ENCODE data around the gene LIF.

Gene LIF

DNA sequence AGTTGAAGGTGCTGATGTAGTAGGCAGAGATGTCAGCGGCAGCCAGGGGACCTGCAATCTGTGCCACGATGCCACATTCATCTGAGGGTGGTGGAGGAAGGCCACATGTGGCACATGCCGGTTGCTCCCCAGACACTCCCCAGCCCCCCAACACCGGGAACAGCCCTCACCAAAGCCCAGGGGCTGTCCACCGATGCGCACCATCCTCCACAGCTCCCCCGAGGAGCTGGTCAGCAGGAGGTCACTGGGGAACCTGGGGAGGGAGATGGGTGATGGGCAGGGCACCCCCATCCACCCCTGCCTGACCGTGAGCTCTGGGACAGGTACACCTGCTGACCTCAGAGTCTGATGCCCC lies 39.3 kb upstream of the LIF start:
- no peak for TF ChIP-seq CTCF (IDR thresholded peaks at IDR 0.05; ENCODE audit: low read depth, low read length)
- Histone ChIP-seq H3K36me3 (no peaks in the 10 kb centered on the region), H3K27me3 (ENCODE audit: insufficient read depth, low read depth, severe bottlenecking) (no peaks in the 10 kb centered on the region), H3K27ac (no peak overlapping the region), H3K9me3 (ENCODE audit: severe bottlenecking) (no peaks in the 10 kb centered on the region), H3K4me3 (ENCODE audit: low read depth, low read length) (no peak overlapping the region)
- no peak for DNase-seq

DNA sequence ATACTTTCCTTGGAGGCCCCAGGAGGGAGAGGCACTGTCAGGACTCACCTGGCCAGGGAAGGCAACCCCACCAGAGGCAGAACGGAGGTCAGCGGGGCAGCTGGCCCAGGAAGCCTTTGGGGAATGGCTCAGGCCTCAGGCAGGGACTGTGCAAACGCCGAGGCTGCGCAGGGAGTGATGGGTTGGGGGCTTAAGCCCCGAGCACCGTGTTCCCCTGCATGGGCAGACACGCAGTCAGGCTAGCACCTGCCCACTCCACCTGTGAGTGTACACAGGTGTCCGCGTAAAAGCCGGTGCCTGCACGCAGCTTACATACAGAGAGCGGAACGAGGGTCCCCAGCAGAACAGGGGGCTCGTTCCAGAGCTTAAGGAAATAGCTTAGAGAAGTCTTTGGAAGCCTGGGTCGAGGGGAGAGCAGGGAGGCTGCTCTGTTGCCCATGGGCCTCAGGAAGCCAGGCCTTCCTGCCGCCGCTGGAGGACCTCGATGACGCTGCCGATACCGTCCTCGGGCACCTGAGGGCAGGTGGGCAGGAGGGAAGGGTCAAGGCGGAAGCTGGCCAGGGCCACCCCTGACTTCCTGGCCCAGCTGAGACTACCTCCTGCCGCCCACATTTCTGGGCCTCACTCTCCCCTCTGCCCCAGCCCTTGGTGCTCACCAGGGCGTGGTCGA lies 38.8 kb upstream of the LIF start:
- H3K27me3 ChIP-seq (ENCODE audit: insufficient read depth, low read depth, severe bottlenecking): no peaks in the 10 kb centered on the region
- H3K27ac ChIP-seq: no peak overlapping the region
- no peak for DNase-seq
- H3K9me3 ChIP-seq (ENCODE audit: severe bottlenecking): no peaks in the 10 kb centered on the region
- no peaks in the 10 kb centered on the region for H3K36me3 ChIP-seq
- no peak overlapping the region for H3K4me3 ChIP-seq (ENCODE audit: low read depth, low read length)
- no peak for TF ChIP-seq CTCF (IDR thresholded peaks at IDR 0.05; ENCODE audit: low read depth, low read length)

- H3K36me3 ChIP-seq: no peaks in the 10 kb centered on the region
- no peak overlapping the region for H3K27ac ChIP-seq
- no peak overlapping the region for H3K4me3 ChIP-seq (ENCODE audit: low read depth, low read length)
- no peak for DNase-seq
- H3K27me3 ChIP-seq (ENCODE audit: insufficient read depth, low read depth, severe bottlenecking): no peaks in the 10 kb centered on the region
- no peaks in the 10 kb centered on the region for H3K9me3 ChIP-seq (ENCODE audit: severe bottlenecking)
- TF ChIP-seq CTCF (IDR thresholded peaks at IDR 0.05; ENCODE audit: low read depth, low read length): no peak
Observed at GRCh38 chr22:30284666-30285065, 38.1 kb upstream of the LIF start.

DNA sequence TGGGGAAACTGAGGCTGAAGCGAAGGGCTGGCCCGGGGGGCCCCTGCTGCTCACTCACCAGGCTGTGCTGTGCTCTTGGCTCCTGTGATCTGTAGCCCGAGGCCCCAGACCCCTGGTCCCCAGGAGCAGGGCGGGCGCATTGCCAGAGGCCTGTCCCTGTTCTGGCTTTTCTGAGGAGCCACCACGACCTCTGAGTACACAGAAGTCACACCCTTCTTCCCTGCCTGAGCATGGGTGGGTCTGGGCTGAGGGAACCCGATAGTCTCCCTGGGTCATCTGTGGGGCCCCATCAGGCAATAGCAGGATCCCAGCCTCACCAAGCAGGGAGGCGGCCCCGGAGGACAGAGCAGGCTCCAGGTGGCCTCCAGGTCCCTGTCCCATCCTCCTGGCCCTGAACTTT lies 37.6 kb upstream of the LIF start:
- no peak for TF ChIP-seq CTCF (IDR thresholded peaks at IDR 0.05; ENCODE audit: low read depth, low read length)
- Histone ChIP-seq H3K36me3 (no peaks in the 10 kb centered on the region), H3K27ac (no peak overlapping the region), H3K27me3 (ENCODE audit: insufficient read depth, low read depth, severe bottlenecking) (no peaks in the 10 kb centered on the region), H3K9me3 (ENCODE audit: severe bottlenecking) (no peaks in the 10 kb centered on the region), H3K4me3 (ENCODE audit: low read depth, low read length) (no peak overlapping the region)
- no peak for DNase-seq

GRCh38 chr22:30283342-30283741 lies 36.8 kb upstream of the LIF start:
- TF ChIP-seq CTCF (IDR thresholded peaks at IDR 0.05; ENCODE audit: low read depth, low read length): no peak
- H3K27me3 ChIP-seq (ENCODE audit: insufficient read depth, low read depth, severe bottlenecking): no peaks in the 10 kb centered on the region
- no peak overlapping the region for H3K27ac ChIP-seq
- no peaks in the 10 kb centered on the region for H3K9me3 ChIP-seq (ENCODE audit: severe bottlenecking)
- H3K36me3 ChIP-seq: no peaks in the 10 kb centered on the region
- H3K4me3 ChIP-seq (ENCODE audit: low read depth, low read length): no peak overlapping the region
- DNase-seq: no peak

GRCh38 chr22:30282616-30283046 lies 36.1 kb upstream of the LIF start:
- Histone ChIP-seq H3K4me3 (ENCODE audit: low read depth, low read length) (no peak overlapping the region), H3K36me3 (no peaks in the 10 kb centered on the region), H3K27ac (no peak overlapping the region), H3K9me3 (ENCODE audit: severe bottlenecking) (no peaks in the 10 kb centered on the region), H3K27me3 (ENCODE audit: insufficient read depth, low read depth, severe bottlenecking) (no peaks in the 10 kb centered on the region)
- TF ChIP-seq CTCF (IDR thresholded peaks at IDR 0.05; ENCODE audit: low read depth, low read length): no peak
- no peak for DNase-seq
